Measurements from ENCODE around the gene OGFOD1. TPM values are rescaled to one million over a fixed set of nuclear protein-coding genes. Genes with fewer than 3 reads are reported as not detected.

OGFOD1 gene
- total and polyA plus RNA-seq, 2 experiments from 2014 or later = 74.5 to 76.3 TPM

DNA sequence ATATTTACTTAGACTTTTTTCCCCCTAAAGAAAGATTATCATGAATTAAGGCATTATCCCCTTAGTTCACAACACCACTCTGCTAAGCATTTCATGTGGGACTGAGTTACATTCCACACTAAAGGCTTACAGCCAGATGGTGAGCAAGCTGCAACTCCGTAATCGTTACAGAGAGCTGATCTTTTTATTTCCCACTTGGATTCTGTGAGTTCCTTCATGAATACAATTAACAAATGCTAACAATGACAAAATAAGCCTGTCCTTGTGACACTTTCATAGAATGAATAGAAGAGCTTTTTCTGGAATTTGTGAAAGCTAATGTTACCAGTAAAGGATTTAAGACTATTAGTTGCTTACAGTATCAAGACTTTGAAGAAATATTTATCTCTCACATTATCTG, 8.7 kb downstream of the OGFOD1 start (continued):
- TF ChIP-seq, protein P1, sequence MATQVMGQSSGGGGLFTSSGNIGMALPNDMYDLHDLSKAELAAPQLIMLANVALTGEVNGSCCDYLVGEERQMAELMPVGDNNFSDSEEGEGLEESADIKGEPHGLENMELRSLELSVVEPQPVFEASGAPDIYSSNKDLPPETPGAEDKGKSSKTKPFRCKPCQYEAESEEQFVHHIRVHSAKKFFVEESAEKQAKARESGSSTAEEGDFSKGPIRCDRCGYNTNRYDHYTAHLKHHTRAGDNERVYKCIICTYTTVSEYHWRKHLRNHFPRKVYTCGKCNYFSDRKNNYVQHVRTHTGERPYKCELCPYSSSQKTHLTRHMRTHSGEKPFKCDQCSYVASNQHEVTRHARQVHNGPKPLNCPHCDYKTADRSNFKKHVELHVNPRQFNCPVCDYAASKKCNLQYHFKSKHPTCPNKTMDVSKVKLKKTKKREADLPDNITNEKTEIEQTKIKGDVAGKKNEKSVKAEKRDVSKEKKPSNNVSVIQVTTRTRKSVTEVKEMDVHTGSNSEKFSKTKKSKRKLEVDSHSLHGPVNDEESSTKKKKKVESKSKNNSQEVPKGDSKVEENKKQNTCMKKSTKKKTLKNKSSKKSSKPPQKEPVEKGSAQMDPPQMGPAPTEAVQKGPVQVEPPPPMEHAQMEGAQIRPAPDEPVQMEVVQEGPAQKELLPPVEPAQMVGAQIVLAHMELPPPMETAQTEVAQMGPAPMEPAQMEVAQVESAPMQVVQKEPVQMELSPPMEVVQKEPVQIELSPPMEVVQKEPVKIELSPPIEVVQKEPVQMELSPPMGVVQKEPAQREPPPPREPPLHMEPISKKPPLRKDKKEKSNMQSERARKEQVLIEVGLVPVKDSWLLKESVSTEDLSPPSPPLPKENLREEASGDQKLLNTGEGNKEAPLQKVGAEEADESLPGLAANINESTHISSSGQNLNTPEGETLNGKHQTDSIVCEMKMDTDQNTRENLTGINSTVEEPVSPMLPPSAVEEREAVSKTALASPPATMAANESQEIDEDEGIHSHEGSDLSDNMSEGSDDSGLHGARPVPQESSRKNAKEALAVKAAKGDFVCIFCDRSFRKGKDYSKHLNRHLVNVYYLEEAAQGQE (IDR thresholded peaks at IDR 0.05; ENCODE audit: unreplicated experiment) = no peak
- TF ChIP-seq POLR2AphosphoS5 (IDR thresholded peaks at IDR 0.05; ENCODE audit: low read depth) = no peak

DNA sequence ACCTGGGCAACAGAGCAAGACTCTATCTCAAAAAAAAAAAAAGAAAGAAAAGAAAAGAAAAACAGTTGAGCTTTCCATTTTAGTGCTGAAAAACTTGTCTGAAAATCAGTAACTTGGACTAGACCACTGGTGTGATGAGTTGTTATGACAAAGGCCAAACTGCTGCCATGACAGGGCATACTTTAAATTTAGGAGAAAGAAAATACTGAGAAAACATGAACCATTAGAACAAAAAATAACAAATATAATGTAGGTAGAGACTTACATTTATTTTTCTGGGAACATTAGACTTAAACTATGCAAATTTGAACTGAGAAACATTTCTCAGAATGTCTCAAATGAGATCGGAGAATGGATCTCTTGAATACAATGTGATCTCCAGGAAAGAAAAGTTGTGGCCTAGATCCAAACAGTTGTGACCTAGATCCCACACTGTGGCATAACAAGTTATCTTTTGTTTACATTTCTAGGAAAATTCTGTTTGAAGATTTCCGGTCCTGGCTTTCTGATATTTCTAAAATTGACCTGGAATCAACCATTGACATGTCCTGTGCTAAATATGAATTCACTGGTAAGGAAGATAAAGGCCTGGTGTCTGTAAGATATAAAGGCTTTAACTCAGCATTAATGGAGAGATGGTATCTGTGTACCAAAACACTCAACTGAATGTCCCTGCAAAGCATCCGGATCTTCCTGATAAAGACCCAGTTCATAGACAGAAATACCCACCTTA, 10.9 kb downstream of the OGFOD1 start:
- Histone ChIP-seq H3K79me2 (replicated peaks; ENCODE audit: insufficient read depth) (no peaks in the 10 kb centered on the region), H3K9me2 (ENCODE audit: insufficient read depth) (no peaks in the 10 kb centered on the region), H3K27me3 (ENCODE audit: insufficient read depth) (no peaks in the 10 kb centered on the region), H3K27ac (ENCODE audit: low read depth) (no peak overlapping the region), H3K4me2 (no peak overlapping the region), H3K4me3 (no peak overlapping the region), H4K20me1 (replicated peaks; ENCODE audit: insufficient read depth) (peaks cover 17% of the 10 kb centered on the region), H3K4me1 (ENCODE audit: insufficient read depth) (no peaks in the 10 kb centered on the region), H2AFZ (no peak overlapping the region), H3K36me3 (ENCODE audit: insufficient read depth) (peaks cover 68% of the 10 kb centered on the region), H3F3A (replicated peaks; ENCODE audit: low read depth) (no peaks in the 10 kb centered on the region)
- ATAC-seq = no peak
- Mint-ChIP-seq H3K9me3 (no peaks in the 10 kb centered on the region), H3K4me1 (no peaks in the 10 kb centered on the region), H3K36me3 (ENCODE audit: low read depth) (peaks cover 63% of the 10 kb centered on the region), H3K4me3 (no peak overlapping the region), H3K27me3 (ENCODE audit: insufficient read depth, low read depth, poor library complexity) (no peaks in the 10 kb centered on the region), H3K27ac (no peak overlapping the region)
- no peak for DNase-seq (ENCODE audit: low spot score)
- TF ChIP-seq ZNF114 (CRISPR knock-in tag; IDR thresholded peaks at IDR 0.05) = no peak
- TF ChIP-seq, protein P2, sequence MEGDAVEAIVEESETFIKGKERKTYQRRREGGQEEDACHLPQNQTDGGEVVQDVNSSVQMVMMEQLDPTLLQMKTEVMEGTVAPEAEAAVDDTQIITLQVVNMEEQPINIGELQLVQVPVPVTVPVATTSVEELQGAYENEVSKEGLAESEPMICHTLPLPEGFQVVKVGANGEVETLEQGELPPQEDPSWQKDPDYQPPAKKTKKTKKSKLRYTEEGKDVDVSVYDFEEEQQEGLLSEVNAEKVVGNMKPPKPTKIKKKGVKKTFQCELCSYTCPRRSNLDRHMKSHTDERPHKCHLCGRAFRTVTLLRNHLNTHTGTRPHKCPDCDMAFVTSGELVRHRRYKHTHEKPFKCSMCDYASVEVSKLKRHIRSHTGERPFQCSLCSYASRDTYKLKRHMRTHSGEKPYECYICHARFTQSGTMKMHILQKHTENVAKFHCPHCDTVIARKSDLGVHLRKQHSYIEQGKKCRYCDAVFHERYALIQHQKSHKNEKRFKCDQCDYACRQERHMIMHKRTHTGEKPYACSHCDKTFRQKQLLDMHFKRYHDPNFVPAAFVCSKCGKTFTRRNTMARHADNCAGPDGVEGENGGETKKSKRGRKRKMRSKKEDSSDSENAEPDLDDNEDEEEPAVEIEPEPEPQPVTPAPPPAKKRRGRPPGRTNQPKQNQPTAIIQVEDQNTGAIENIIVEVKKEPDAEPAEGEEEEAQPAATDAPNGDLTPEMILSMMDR (conservative IDR thresholded peaks at IDR 0.05; ENCODE audit: low read depth in 2 of 2) = no peak
- TF ChIP-seq, protein P1 (IDR thresholded peaks at IDR 0.05; ENCODE audit: unreplicated experiment) = no peak
- TF ChIP-seq NANOG (IDR thresholded peaks at IDR 0.05; ENCODE audit: borderline replicate concordance) = no peak
- no peak for TF ChIP-seq EZH2 (IDR thresholded peaks at IDR 0.05; ENCODE audit: low read depth, unreplicated experiment)
- TF ChIP-seq ZNF331 (CRISPR knock-in tag; IDR thresholded peaks at IDR 0.05; ENCODE audit: low read depth) = no peak
- no peak for TF ChIP-seq CREB1 (CRISPR knock-in tag; IDR thresholded peaks at IDR 0.05; ENCODE audit: low read depth)
- TF ChIP-seq, protein P3, sequence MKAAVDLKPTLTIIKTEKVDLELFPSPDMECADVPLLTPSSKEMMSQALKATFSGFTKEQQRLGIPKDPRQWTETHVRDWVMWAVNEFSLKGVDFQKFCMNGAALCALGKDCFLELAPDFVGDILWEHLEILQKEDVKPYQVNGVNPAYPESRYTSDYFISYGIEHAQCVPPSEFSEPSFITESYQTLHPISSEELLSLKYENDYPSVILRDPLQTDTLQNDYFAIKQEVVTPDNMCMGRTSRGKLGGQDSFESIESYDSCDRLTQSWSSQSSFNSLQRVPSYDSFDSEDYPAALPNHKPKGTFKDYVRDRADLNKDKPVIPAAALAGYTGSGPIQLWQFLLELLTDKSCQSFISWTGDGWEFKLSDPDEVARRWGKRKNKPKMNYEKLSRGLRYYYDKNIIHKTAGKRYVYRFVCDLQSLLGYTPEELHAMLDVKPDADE (IDR thresholded peaks at IDR 0.05) = no peak
